HG03095 (cell line): Measurements from ENCODE around the gene IL1B.

Experiments
- ATAC-seq: cut with Tn5 transposase; IDR thresholded peaks from one replicate; pipeline ENCODE4 v1.9.1; 2021; ENCODE audit warnings: moderate library complexity; ENCODE audit not compliant: unreplicated experiment

Gene IL1B

DNA sequence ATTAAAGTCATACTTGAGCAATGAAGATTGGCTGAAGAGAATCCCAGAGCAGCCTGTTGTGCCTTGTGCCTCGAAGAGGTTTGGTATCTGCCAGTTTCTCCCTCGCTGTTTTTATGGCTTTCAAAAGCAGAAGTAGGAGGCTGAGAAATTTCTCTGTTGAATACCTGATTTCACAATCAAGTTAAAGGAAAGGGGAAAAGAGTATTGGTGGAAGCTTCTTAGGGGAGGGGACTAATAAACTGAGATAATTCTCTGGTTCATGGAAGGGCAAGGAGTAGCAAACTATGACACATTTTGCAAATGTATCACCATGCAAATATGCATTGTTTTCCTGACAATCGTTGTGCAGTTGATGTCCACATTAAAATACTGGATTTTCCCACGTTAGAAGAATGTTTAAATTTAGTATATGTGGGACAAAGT is at the start of gene IL1B:
Gene IL1B (minus strand): TSS at position 85 of the 423 bp plus-strand sequence. CDS start 550 bp downstream, outside the sequence.
- ATAC-seq: no peak

- ATAC-seq: no peak
Observed at GRCh38 chr2:112886291-112886690, 49.7 kb upstream of the IL1B start.

- no peak for ATAC-seq
Observed at GRCh38 chr2:112885506-112885902, 48.9 kb upstream of the IL1B start.

DNA sequence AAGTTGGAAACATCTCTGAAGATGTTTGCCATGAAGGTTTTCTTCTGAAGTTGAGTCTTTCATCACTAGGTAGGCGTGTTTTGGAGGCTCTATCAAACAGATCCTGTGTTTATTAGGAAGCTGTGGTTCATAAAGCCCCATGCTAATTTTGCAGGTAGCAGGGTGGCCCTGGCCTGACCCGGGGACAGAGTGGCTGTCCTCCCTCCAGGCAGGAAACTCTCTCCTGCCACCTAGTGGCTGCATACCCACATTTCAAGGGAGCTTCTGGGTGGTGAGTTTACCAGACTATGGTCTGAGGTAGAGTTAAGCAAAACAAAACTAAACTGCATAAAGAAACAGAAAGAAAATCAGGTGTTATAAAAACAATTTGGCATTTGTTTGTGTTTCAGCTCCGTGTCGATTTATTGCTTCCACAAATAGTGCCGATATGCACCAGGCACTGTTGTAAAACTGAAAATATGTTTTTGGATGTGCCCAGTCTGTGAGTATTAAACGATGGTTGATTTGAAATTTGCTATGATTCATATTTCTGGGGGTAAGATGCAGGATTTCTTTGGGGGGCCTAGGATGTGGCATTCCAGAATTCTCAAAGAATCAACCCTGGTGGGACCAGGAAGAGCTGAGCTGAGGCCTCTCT is 48.4 kb upstream of the IL1B start:
- no peak for ATAC-seq

GRCh38 chr2:112883669-112884068 is 47.1 kb upstream of the IL1B start:
- ATAC-seq: no peak

DNA sequence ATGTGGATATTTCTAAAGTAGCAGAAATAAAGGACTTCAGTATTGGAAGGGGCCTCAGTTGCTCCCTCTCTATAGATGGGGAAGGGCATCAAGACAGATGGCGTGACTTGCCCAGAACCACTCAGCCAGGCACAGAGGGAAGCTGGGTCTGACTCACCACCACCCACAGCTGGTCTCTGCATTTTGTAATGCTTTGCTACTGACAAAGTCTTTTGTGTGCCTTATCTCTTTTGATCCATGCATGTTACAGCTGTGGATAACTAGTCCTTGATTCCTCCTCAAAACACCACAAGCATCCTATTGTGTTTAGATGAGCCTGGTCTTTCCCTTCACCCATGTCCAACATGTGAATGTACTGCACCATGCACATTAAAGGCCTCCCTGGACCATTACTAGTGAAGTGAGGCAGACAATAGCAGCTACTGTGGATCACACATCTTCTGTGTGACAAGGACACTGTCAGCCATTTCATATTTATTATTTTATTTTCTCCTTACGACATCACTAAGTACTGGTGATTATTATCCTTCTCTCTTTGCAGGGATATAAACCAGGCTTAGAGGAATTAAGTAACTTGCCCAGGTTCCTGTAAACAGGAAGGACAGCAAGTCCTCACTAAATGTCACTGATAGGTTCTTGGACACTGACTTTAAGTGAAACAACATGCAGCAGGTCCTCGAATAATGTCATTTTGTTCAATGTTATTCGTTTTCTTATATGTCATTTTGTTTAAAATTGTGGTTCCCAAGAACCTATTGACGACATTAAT is 44.8 kb upstream of the IL1B start:
- peak; percentile 61 for ATAC-seq

GRCh38 chr2:112880696-112881095 is 44.1 kb upstream of the IL1B start:
- no peak for ATAC-seq

- no peak for ATAC-seq
Observed at GRCh38 chr2:112880091-112880531, 43.5 kb upstream of the IL1B start.

DNA sequence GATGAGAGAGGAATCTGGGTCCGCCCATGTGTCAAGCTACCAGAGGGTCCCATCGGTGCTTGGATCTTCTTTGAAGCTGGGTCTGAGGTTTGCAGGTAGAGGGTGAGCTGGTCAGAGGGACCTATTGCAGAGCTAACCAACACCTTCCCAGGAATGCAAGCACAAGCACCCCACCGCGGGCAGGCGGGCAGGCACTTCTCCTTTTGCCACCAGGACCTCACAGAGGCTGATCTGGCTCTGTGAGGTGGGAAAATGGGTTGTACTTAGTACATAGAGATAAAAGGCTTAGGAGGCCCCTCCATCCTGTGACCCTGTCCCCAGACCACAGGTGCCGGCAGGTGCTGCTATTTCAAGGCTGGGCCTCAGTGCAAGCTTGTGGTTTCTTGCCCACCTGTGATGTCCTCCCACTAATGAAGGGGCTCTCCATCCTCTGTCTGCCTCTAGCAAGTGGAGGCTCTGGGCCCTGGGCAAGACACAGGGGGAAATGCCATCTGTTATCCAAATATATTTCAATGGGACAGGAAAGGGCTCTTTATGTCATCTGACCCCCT is 43.0 kb upstream of the IL1B start:
- ATAC-seq: no peak

DNA sequence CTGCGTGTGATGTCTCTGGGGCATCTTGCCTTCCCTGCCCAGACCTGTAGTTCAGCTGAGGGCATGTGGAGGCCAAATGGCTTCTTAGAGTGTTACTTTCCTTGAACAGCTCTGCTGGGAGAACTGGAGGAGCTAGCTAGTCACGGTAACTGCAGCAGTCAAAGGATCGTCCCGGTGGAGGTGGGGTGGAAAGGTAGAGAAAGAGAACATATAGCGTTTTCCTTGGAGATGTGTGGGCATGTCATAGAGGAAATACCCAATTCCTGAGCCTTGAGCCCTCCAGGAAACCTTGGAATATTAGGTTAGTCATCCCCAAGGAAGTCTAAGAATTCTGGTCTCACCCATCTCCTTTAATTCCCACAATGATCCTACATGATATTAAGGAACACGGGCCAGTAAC is 40.8 kb upstream of the IL1B start:
- no peak for ATAC-seq

- ATAC-seq: no peak
Observed at GRCh38 chr2:112876971-112877361, 40.4 kb upstream of the IL1B start.

GRCh38 chr2:112876257-112876970 is 39.8 kb upstream of the IL1B start:
- no peak for ATAC-seq

DNA sequence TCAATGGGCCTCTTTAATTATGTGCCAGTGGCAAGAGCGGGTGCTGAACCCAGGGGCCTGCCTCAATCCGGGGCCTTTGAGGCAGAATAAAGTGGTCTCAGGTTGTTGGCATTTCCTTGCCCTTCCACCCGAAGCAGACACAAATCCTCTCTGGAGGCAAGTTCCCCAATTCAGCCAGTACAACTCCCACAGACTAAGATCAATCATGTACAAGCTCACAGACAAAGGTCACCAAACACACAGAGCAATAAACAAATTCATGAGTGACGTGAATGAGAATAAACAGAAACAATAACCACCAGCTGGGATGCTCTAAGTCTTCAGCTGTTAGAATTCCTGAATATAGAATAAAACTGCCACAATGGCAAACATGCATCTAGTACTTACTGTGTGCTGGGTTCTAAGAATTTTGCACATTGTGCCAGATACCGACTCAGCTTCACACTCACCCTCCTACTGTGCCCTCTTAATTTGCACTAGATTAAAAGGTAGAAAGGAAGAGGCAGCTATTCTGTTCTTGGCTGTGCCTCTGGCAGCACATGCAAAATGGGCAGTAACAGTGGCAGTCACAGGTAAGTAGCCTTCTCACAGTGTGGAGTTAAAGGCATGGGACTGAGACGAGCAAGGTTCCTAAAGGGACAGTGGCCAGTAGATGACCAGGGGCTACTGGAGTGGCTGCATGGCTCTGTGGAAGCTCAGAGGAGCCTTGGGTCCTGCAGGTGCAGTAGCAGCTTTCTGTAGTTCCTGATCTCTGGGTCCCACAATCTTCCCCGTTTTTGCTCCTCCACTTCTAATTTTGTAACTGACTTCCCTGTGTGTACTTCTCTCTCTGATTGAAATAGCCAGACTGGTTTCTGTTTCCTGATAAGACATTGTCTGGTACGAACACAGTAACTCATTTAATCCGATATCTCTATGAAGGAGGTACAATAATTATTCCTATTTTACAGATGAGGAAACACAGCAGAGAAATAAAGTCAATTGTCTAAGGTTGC is 34.6 kb upstream of the IL1B start:
- ATAC-seq: no peak

- ATAC-seq: no peak
Observed at GRCh38 chr2:112869258-112869842, 32.8 kb upstream of the IL1B start.

GRCh38 chr2:112867701-112868631 is 31.4 kb upstream of the IL1B start:
- no peak for ATAC-seq

GRCh38 chr2:112866128-112866835 is 29.7 kb upstream of the IL1B start:
- ATAC-seq: no peak

DNA sequence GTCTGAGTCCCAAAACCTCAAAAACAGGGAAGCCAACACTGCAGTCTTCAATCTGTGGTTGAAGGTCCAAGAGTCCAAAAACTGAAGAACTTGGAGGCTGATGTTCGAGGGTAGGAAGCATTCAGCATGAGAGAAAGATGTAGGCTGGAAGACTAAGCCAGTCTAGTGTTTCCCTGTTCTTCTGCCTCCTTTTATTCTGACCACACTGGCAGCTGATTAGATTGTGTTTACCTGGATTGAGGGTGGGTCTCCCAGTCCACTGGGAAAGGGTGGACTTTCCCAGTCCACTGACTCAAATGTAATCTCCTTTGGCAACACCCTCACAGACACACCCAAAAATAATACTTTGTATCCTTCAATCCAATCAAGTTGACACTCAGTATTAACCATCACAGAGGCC is 27.5 kb upstream of the IL1B start:
- no peak for ATAC-seq
